Thoracic aorta (tissue), 2 donors: Measurements from ENCODE around the gene AKAP8L. TPM values are rescaled to one million over a fixed set of nuclear protein-coding genes. Genes with fewer than 3 reads are reported as not detected.

ENCODE experiments used
- ATAC-seq: fragments of 150-250 bp; one replicate; pipeline ENCODE4 v1.8.0; 2017; ENCODE audit warnings: low read depth; ENCODE audit not compliant: insufficient number of reproducible peaks, low FRiP score
- DNase-seq: peaks from one replicate; pipeline ENCODE4 v3.0.0-alpha.2; 2020; ENCODE audit warnings: low spot score
- H3K27ac ChIP-seq, 2 donors: fragments of 200-600 bp; sonication (generic); 1 replicate in 1 of 2; 2 replicates in 1 of 2; pipeline ENCODE4 v1.5.1; 2016; ENCODE audit warnings: mild to moderate bottlenecking in 2 of 2, moderate library complexity in 2 of 2
- H3K27me3 ChIP-seq: fragments of 200-600 bp; sonication (generic); replicated peaks from 2 replicates; pipeline ENCODE4 v1.6.0; 2016; ENCODE audit warnings: mild to moderate bottlenecking; ENCODE audit not compliant: insufficient read depth
- H3K36me3 ChIP-seq: fragments of 200-600 bp; sonication (generic); one replicate; pipeline ENCODE4 v1.5.1; 2016
- H3K4me1 ChIP-seq, 2 donors: fragments of 200-600 bp; sonication (generic); 1 replicate in 1 of 2; 2 replicates in 1 of 2; pipeline versions ENCODE4 v1.5.1 to v1.6.0; 2016; ENCODE audit warnings: low read depth in 2 of 2, mild to moderate bottlenecking in 1 of 2; ENCODE audit not compliant: control insufficient read depth in 1 of 2
- H3K4me3 ChIP-seq: fragments of 200-600 bp; sonication (generic); 2 replicates; pipeline ENCODE4 v1.5.1; 2016; ENCODE audit warnings: mild to moderate bottlenecking
- H3K9me3 ChIP-seq: fragments of 200-600 bp; sonication (generic); 2 replicates; pipeline ENCODE4 v1.5.1; 2016
- total RNA-seq, 2 donors: library from RNA; depleted of rRNA; stranded (reverse); fragments of >200 nt; gene quantifications; one replicate each; pipeline versions ENCODE4 v1.1.0 to v1.2.3, GENCODE V29; 2016
- TF ChIP-seq, protein P1 (sequence below): fragments of 200-600 bp; sonication (generic); IDR thresholded peaks from one replicate; pipeline ENCODE4 v1.5.1; 2019; ENCODE audit warnings: antibody characterized with exemption

Gene AKAP8L
- total RNA-seq, 2 donors from 2014 or later: 163 to 247 TPM

GRCh38 chr19:15438577-15438976 lies 19.8 kb upstream of the AKAP8L start:
- no peaks in the 10 kb centered on the region for H3K27me3 ChIP-seq
- H3K4me3 ChIP-seq: no peak overlapping the region
- DNase-seq (no peak), ATAC-seq (no peak)
- TF ChIP-seq, protein P1, sequence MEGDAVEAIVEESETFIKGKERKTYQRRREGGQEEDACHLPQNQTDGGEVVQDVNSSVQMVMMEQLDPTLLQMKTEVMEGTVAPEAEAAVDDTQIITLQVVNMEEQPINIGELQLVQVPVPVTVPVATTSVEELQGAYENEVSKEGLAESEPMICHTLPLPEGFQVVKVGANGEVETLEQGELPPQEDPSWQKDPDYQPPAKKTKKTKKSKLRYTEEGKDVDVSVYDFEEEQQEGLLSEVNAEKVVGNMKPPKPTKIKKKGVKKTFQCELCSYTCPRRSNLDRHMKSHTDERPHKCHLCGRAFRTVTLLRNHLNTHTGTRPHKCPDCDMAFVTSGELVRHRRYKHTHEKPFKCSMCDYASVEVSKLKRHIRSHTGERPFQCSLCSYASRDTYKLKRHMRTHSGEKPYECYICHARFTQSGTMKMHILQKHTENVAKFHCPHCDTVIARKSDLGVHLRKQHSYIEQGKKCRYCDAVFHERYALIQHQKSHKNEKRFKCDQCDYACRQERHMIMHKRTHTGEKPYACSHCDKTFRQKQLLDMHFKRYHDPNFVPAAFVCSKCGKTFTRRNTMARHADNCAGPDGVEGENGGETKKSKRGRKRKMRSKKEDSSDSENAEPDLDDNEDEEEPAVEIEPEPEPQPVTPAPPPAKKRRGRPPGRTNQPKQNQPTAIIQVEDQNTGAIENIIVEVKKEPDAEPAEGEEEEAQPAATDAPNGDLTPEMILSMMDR: no peak
- no peaks in the 10 kb centered on the region for H3K9me3 ChIP-seq
- no peaks in the 10 kb centered on the region for H3K36me3 ChIP-seq
- peaks cover 29 to 65% of the 10 kb centered on the region in 2 donors for H3K4me1 ChIP-seq
- peak overlapping the region; percentile 61 to 64 for H3K27ac ChIP-seq

GRCh38 chr19:15438124-15438496 lies 19.3 kb upstream of the AKAP8L start:
- TF ChIP-seq, protein P1: no peak
- no peaks in the 10 kb centered on the region for H3K27me3 ChIP-seq
- DNase-seq: no peak
- ATAC-seq: no peak
- H3K9me3 ChIP-seq: no peaks in the 10 kb centered on the region
- H3K4me1 ChIP-seq: peaks cover 28 to 64% of the 10 kb centered on the region in 2 donors
- no peaks in the 10 kb centered on the region for H3K36me3 ChIP-seq
- H3K27ac ChIP-seq: peak overlapping the region; percentile 61 to 64
- no peak overlapping the region for H3K4me3 ChIP-seq

DNA sequence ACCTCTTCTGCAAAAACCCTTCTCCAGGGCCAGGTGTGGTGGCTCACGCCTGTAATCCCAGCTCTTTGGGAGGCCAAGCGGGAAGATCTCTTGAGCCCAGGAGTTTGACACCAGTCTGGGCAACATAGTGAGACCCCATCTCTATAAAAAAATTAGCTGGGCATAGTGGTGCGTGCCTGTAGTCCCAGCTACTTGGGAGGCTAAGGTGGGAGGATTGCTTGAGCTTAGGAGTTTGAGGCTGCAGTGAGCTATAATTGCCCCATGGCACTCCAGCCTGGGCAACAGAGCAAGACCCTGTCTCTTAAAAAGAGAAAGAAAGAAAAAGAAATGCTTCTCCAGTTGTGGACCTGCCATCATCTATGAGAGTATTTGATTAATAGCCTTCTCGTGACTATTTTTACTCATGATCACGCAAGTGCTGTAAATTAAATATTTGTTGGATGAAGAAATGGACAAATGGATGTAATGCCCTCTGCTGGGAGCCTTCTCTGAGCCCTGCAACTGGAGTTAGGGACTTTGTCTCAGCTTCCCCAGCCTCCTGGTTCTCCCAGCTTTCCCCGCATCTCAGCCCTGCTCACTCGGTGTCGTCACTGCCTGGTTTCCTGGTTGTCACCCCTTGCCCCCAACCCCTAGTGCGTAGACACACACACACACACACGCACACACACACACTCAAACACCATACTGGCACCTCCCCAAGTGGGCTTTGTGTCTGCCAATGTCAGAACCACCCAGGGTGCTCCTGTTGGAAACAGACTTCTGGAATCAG lies 18.8 kb upstream of the AKAP8L start:
- H3K9me3 ChIP-seq: no peaks in the 10 kb centered on the region
- peak overlapping the region; percentile 2 for H3K4me3 ChIP-seq
- H3K4me1 ChIP-seq: peaks cover 28 to 58% of the 10 kb centered on the region in 2 donors
- TF ChIP-seq, protein P1: peak; percentile 43
- H3K27me3 ChIP-seq: no peaks in the 10 kb centered on the region
- H3K36me3 ChIP-seq: no peaks in the 10 kb centered on the region
- ATAC-seq (peak; percentile 49), DNase-seq (no peak)
- H3K27ac ChIP-seq: peak overlapping the region; percentile 61 to 78

- peak overlapping the region; percentile 61 to 78 for H3K27ac ChIP-seq
- H3K9me3 ChIP-seq: no peaks in the 10 kb centered on the region
- H3K4me1 ChIP-seq: peaks cover 29 to 56% of the 10 kb centered on the region in 2 donors
- no peaks in the 10 kb centered on the region for H3K27me3 ChIP-seq
- ATAC-seq (no peak), DNase-seq (no peak)
- no peak overlapping the region for H3K4me3 ChIP-seq
- TF ChIP-seq, protein P1: no peak
- H3K36me3 ChIP-seq: no peaks in the 10 kb centered on the region
Observed at GRCh38 chr19:15436826-15437110, 18.0 kb upstream of the AKAP8L start.

GRCh38 chr19:15436012-15436825 lies 17.4 kb upstream of the AKAP8L start:
- Histone ChIP-seq H3K27ac (peak overlapping the region; percentile 61 to 78), H3K9me3 (no peaks in the 10 kb centered on the region), H3K36me3 (no peaks in the 10 kb centered on the region), H3K4me1 (peaks cover 34 to 61% of the 10 kb centered on the region in 2 donors), H3K27me3 (no peaks in the 10 kb centered on the region), H3K4me3 (no peak overlapping the region)
- TF ChIP-seq, protein P1: no peak
- no peak for DNase-seq
- no peak for ATAC-seq
